ENCODE results near the gene LRRC49. TPM values are rescaled to one million over a fixed set of nuclear protein-coding genes. Genes with fewer than 3 reads are reported as not detected.

The LRRC49 gene
- total and polyA plus RNA-seq, 4 donors, result 32.5 to 92.5 (median 55.9) TPM

- 80% methylated on average over 1 of the region's 1 CpG for WGBS (ENCODE audit: insufficient coverage)
- H3K4me3 ChIP-seq (ENCODE audit: low read depth, low read length), result no peak overlapping the region
These were observed 199.0 kb downstream of the LRRC49 start for GRCh38 chr15:71091601-71092000.

GRCh38 chr15:71092056-71092600, 199.5 kb downstream of the LRRC49 start:
- DNase-seq (ENCODE audit: low read depth in 4 of 6, low spot score in 6 of 6), result no peak
- Histone ChIP-seq H3K4me1 (ENCODE audit: control insufficient read depth, insufficient read depth, low read length) (no peaks in the 10 kb centered on the region), H3K27ac (ENCODE audit: low read depth, low read length) (no peak overlapping the region), H3K4me3 (ENCODE audit: low read depth, low read length) (no peak overlapping the region), H3K9me3 (ENCODE audit: control insufficient read depth, insufficient read depth, low read length) (no peaks in the 10 kb centered on the region), H3K36me3 (ENCODE audit: control insufficient read depth, insufficient read depth, low read length) (no peaks in the 10 kb centered on the region), H3K27me3 (ENCODE audit: control insufficient read depth, insufficient read depth, low read length) (no peaks in the 10 kb centered on the region)
- 97% methylated on average over 5 of the region's 7 CpGs for WGBS (ENCODE audit: insufficient coverage)

More at GRCh38 chr15:71091601-71092000, 199.0 kb downstream of the LRRC49 start:
- no peaks in the 10 kb centered on the region for H3K9me3 ChIP-seq (ENCODE audit: control insufficient read depth, insufficient read depth, low read length)
- H3K36me3 ChIP-seq (ENCODE audit: control insufficient read depth, insufficient read depth, low read length), result no peaks in the 10 kb centered on the region
- no peaks in the 10 kb centered on the region for H3K4me1 ChIP-seq (ENCODE audit: control insufficient read depth, insufficient read depth, low read length)
- no peak for DNase-seq (ENCODE audit: low read depth in 4 of 6, low spot score in 6 of 6)
- H3K27me3 ChIP-seq (ENCODE audit: control insufficient read depth, insufficient read depth, low read length), result no peaks in the 10 kb centered on the region
- H3K27ac ChIP-seq (ENCODE audit: low read depth, low read length), result no peak overlapping the region

GRCh38 chr15:71093054-71094024, 200.7 kb downstream of the LRRC49 start:
- Histone ChIP-seq H3K36me3 (ENCODE audit: control insufficient read depth, insufficient read depth, low read length) (no peaks in the 10 kb centered on the region), H3K9me3 (ENCODE audit: control insufficient read depth, insufficient read depth, low read length) (no peaks in the 10 kb centered on the region), H3K4me3 (ENCODE audit: low read depth, low read length) (no peak overlapping the region), H3K27me3 (ENCODE audit: control insufficient read depth, insufficient read depth, low read length) (no peaks in the 10 kb centered on the region), H3K27ac (ENCODE audit: low read depth, low read length) (no peak overlapping the region), H3K4me1 (ENCODE audit: control insufficient read depth, insufficient read depth, low read length) (no peaks in the 10 kb centered on the region)
- DNase-seq (ENCODE audit: low read depth in 4 of 6, low spot score in 6 of 6), result no peak
- 88% methylated on average over 6 of the region's 11 CpGs for WGBS (ENCODE audit: insufficient coverage)

GRCh38 chr15:71094137-71094536, 201.5 kb downstream of the LRRC49 start:
- no CpG with 5 or more reads among the region's 2 CpGs for whole genome bisulfite sequencing (ENCODE audit: insufficient coverage)
- no peak for DNase-seq (ENCODE audit: low read depth in 4 of 6, low spot score in 6 of 6)

GRCh38 chr15:71096676-71097075, 204.1 kb downstream of the LRRC49 start:
- H3K4me3 ChIP-seq (ENCODE audit: low read depth, low read length), result no peak overlapping the region
- no peaks in the 10 kb centered on the region for H3K27me3 ChIP-seq (ENCODE audit: control insufficient read depth, insufficient read depth, low read length)
- no peaks in the 10 kb centered on the region for H3K9me3 ChIP-seq (ENCODE audit: control insufficient read depth, insufficient read depth, low read length)
- no peaks in the 10 kb centered on the region for H3K4me1 ChIP-seq (ENCODE audit: control insufficient read depth, insufficient read depth, low read length)
- DNase-seq (ENCODE audit: low read depth in 4 of 6, low spot score in 6 of 6), result no peak
- 83% methylated on average over 2 of the region's 3 CpGs for whole genome bisulfite sequencing (ENCODE audit: insufficient coverage)
- H3K27ac ChIP-seq (ENCODE audit: low read depth, low read length), result no peak overlapping the region
- no peaks in the 10 kb centered on the region for H3K36me3 ChIP-seq (ENCODE audit: control insufficient read depth, insufficient read depth, low read length)

More at GRCh38 chr15:71094137-71094536, 201.5 kb downstream of the LRRC49 start:
- no peaks in the 10 kb centered on the region for H3K9me3 ChIP-seq (ENCODE audit: control insufficient read depth, insufficient read depth, low read length)
- H3K36me3 ChIP-seq (ENCODE audit: control insufficient read depth, insufficient read depth, low read length), result no peaks in the 10 kb centered on the region
- H3K4me3 ChIP-seq (ENCODE audit: low read depth, low read length), result no peak overlapping the region
- no peaks in the 10 kb centered on the region for H3K4me1 ChIP-seq (ENCODE audit: control insufficient read depth, insufficient read depth, low read length)
- no peak overlapping the region for H3K27ac ChIP-seq (ENCODE audit: low read depth, low read length)
- no peaks in the 10 kb centered on the region for H3K27me3 ChIP-seq (ENCODE audit: control insufficient read depth, insufficient read depth, low read length)

- DNase-seq (ENCODE audit: low read depth in 4 of 6, low spot score in 6 of 6), result no peak
- Histone ChIP-seq H3K27ac (ENCODE audit: low read depth, low read length) (no peak overlapping the region), H3K4me1 (ENCODE audit: control insufficient read depth, insufficient read depth, low read length) (no peaks in the 10 kb centered on the region), H3K27me3 (ENCODE audit: control insufficient read depth, insufficient read depth, low read length) (no peaks in the 10 kb centered on the region), H3K36me3 (ENCODE audit: control insufficient read depth, insufficient read depth, low read length) (no peaks in the 10 kb centered on the region), H3K4me3 (ENCODE audit: low read depth, low read length) (no peak overlapping the region), H3K9me3 (ENCODE audit: control insufficient read depth, insufficient read depth, low read length) (no peaks in the 10 kb centered on the region)
- no CpG with 5 or more reads among the region's 4 CpGs for WGBS (ENCODE audit: insufficient coverage)
These were observed 205.3 kb downstream of the LRRC49 start for GRCh38 chr15:71097890-71098289.

- no peaks in the 10 kb centered on the region for H3K9me3 ChIP-seq (ENCODE audit: control insufficient read depth, insufficient read depth, low read length)
- no peaks in the 10 kb centered on the region for H3K27me3 ChIP-seq (ENCODE audit: control insufficient read depth, insufficient read depth, low read length)
- no CpG with 5 or more reads among the region's 1 CpG for WGBS (ENCODE audit: insufficient coverage)
- no peak overlapping the region for H3K27ac ChIP-seq (ENCODE audit: low read depth, low read length)
- H3K36me3 ChIP-seq (ENCODE audit: control insufficient read depth, insufficient read depth, low read length), result no peaks in the 10 kb centered on the region
- no peak for DNase-seq (ENCODE audit: low read depth in 4 of 6, low spot score in 6 of 6)
- no peaks in the 10 kb centered on the region for H3K4me1 ChIP-seq (ENCODE audit: control insufficient read depth, insufficient read depth, low read length)
- no peak overlapping the region for H3K4me3 ChIP-seq (ENCODE audit: low read depth, low read length)
These were observed 206.3 kb downstream of the LRRC49 start for GRCh38 chr15:71098920-71099319.

Other genes starting within 250 kb of the LRRC49 start
- 100 to 1,000 TPM; 114 to 188 TPM for gene UACA, start 129.3 kb upstream of the LRRC49 start, total RNA-seq
- 10 to 100 TPM; 50.8 to 60.2 TPM for gene UACA, start 129.3 kb upstream of the LRRC49 start, polyA plus RNA-seq (ENCODE audit: insufficient read length in 2 of 2)
- 10 to 100 TPM; 20.6 to 32.6 TPM for gene LARP6, start 38.7 kb upstream of the LRRC49 start, total RNA-seq
- 10 to 100 TPM; 45.8 to 49.0 TPM for gene LARP6, start 38.7 kb upstream of the LRRC49 start, polyA plus RNA-seq (ENCODE audit: insufficient read length in 2 of 2)
- 1 to 10 TPM; 4.3 to 6.6 TPM for gene THAP10, start 393 bp upstream of the LRRC49 start, total RNA-seq
- 10 to 100 TPM; 12.5 to 19.3 TPM for gene THAP10, start 393 bp upstream of the LRRC49 start, polyA plus RNA-seq (ENCODE audit: insufficient read length in 2 of 2)
- gene THSD4, start 222.6 kb downstream of the LRRC49 start, total RNA-seq, result 100 to 1,000 TPM in 1 of 2 donors, 10 to 100 TPM in 1; 85.9 to 127 TPM
- gene THSD4, start 222.6 kb downstream of the LRRC49 start, polyA plus RNA-seq (ENCODE audit: insufficient read length in 2 of 2), result 10 to 100 TPM; 18.2 to 40.6 TPM